ENCODE results near the gene ACAD11.

GRCh38 chr3:132594498-132594897, 65.1 kb downstream of the ACAD11 start:
- TF ChIP-seq CTCF (IDR thresholded peaks at IDR 0.05) (no peak), ZFX (IDR thresholded peaks at IDR 0.05; ENCODE audit: borderline replicate concordance) (no peak)

Measured in 22Rv1 (cell line).